Ovary (tissue), 9 donors: ENCODE data around the gene LSS. TPM values are rescaled to one million over a fixed set of nuclear protein-coding genes. Genes with fewer than 3 reads are reported as not detected.

ENCODE experiments used
- DNase-seq, 5 donors: peaks; one replicate each; pipeline ENCODE4 v3.0.0-alpha.2; 2019 to 2020
- H3K27ac ChIP-seq, 2 donors: fragments of 200-600 bp; one replicate each; pipeline versions ENCODE4 v1.5.1 to v1.8.0; 2019 to 2022
- H3K27me3 ChIP-seq: fragments of 200-600 bp; one replicate; pipeline ENCODE4 v1.8.0; 2022
- H3K36me3 ChIP-seq: fragments of 200-600 bp; sonication (generic); one replicate; pipeline ENCODE4 v1.5.1; 2019
- H3K4me1 ChIP-seq: one replicate; pipeline ENCODE4 v1.8.1; 2013; ENCODE audit warnings: mild to moderate bottlenecking, moderate library complexity; ENCODE audit not compliant: insufficient read depth
- H3K4me3 ChIP-seq: fragments of 200-600 bp; sonication (generic); one replicate; pipeline ENCODE4 v1.5.1; 2017
- H3K9me3 ChIP-seq, 2 donors: fragments of 200-600 bp in 1 of 2; sonication (generic) in 1 of 2; one replicate each; pipeline versions ENCODE4 v1.5.1 to v1.8.1; 2013 to 2019; ENCODE audit warnings: mild to moderate bottlenecking in 1 of 2, moderate library complexity in 1 of 2
- CTCF ChIP-seq, 3 donors: fragments of 450-650 bp in 2 of 3; fragments of 200-600 bp in 1 of 3; IDR thresholded peaks; one replicate each; pipeline versions ENCODE4 v1.5.1 to v1.8.0; 2016 to 2022; ENCODE audit warnings: antibody characterized with exemption in 3 of 3, mild to moderate bottlenecking in 1 of 3
- EP300 ChIP-seq: sonication (generic); formaldehyde crosslinking; IDR thresholded peaks from one replicate; pipeline ENCODE4 v1.6.1; 2017; ENCODE audit warnings: antibody characterized with exemption
- POLR2A ChIP-seq: fragments of 450-650 bp; IDR thresholded peaks from one replicate; pipeline ENCODE4 v1.6.1; 2017; ENCODE audit warnings: antibody characterized with exemption, mild to moderate bottlenecking, moderate library complexity
- whole genome bisulfite sequencing, 3 donors: extraction: QIAGEN DNeasy Blood & Tissue Kit in 1 of 3; methylation state at CpG; one replicate each; pipeline versions ENCODE4 v1.1.5 to v1.1.7; 2013 to 2017; 5-methylcytosine and 5-hydroxymethylcytosine counted together
- intact Hi-C, 4 donors: fragments of 100-400 bp; cut with DNase I; formaldehyde crosslinking; loops; one replicate each; pipeline versions ENCODE4 v1.11.0 to v1.15.1; 2022 to 2023
- polyA plus RNA-seq, 2 donors: library from polyadenylated mRNA; stranded (reverse); fragments of 200-250 nt in 1 of 2; fragments of 350-450 nt in 1 of 2; fragmentation: Illumina TruSeq in 1 of 2; extraction: RNeasy Lipid Tissue Mini Kit (QIAGEN cat#74804) in 1 of 2; gene quantifications; one replicate each; pipeline ENCODE4 v1.2.3, GENCODE V29; 2013 to 2014
- total RNA-seq, 7 donors: library from RNA; depleted of rRNA in 2 of 7; stranded (reverse); fragments of >200 nt in 2 of 7; fragmentation: NEBNext Ultra II Directional in 3 of 7; extraction: Animal tissue kit (Norgen Biotek cat#: 25700) in 3 of 7; gene quantifications; one replicate each; pipeline versions ENCODE4 v1.1.0 to v1.2.4, GENCODE V29; 2016 to 2023
- donor health status: DM: no; HTN: no; CAD: no; lungs with moderate emphysema.
- donor health status: DM: no; HTN: no; CAD: no.
- donor health status: Bipolar disorder and iron deficiency.
- donor health status: DM: yes; HTN: yes; CAD: no.
- donor health status: DM: no; HTN: no; CAD: no.
- donor health status: DM: yes; HTN: yes; CAD: no.

LSS gene
- total and polyA plus RNA-seq, 9 donors = 19.8 to 201 (median 76.0) TPM

GRCh38 chr21:46208761-46209721, 19.5 kb downstream of the LSS start:
- Histone ChIP-seq H3K27me3 (no peaks in the 10 kb centered on the region), H3K4me1 (no peaks in the 10 kb centered on the region), H3K9me3 (no peaks in the 10 kb centered on the region), H3K36me3 (no peaks in the 10 kb centered on the region), H3K27ac (no peak overlapping the region), H3K4me3 (no peak overlapping the region)
- TF ChIP-seq EP300 (no peak), CTCF (IDR thresholded peaks at IDR 0.05) (no peak), POLR2A (no peak)
- 89 to 91% (median 91%) methylated on average over 23 of the region's 23 CpGs for WGBS, 3 donors
- DNase-seq = peak in 2 of 5 donors; percentile 13 to 28
- intact Hi-C loops = no loop called here

GRCh38 chr21:46207920-46208591, 20.5 kb downstream of the LSS start:
- intact Hi-C loops = no loop called here
- Histone ChIP-seq H3K9me3 (no peaks in the 10 kb centered on the region), H3K4me1 (no peaks in the 10 kb centered on the region), H3K27ac (no peak overlapping the region), H3K27me3 (no peaks in the 10 kb centered on the region), H3K4me3 (no peak overlapping the region), H3K36me3 (no peaks in the 10 kb centered on the region)
- WGBS, 3 donors = 87 to 89% (median 88%) methylated on average over 27 of the region's 27 CpGs
- no peak for TF ChIP-seq EP300
- no peak for TF ChIP-seq POLR2A
- TF ChIP-seq CTCF (IDR thresholded peaks at IDR 0.05) = no peak
- DNase-seq = peak in 2 of 5 donors; percentile 15 to 23

- no peaks in the 10 kb centered on the region for H3K4me1 ChIP-seq
- DNase-seq = peak in 2 of 5 donors; percentile 17 to 28
- H3K36me3 ChIP-seq = no peaks in the 10 kb centered on the region
- H3K4me3 ChIP-seq = no peak overlapping the region
- no peaks in the 10 kb centered on the region for H3K9me3 ChIP-seq
- TF ChIP-seq POLR2A (no peak), EP300 (no peak), CTCF (IDR thresholded peaks at IDR 0.05) (no peak)
- no peaks in the 10 kb centered on the region for H3K27me3 ChIP-seq
- no peak overlapping the region for H3K27ac ChIP-seq
- WGBS, 3 donors = 91 to 94% (median 94%) methylated on average over 21 of the region's 21 CpGs
- intact Hi-C loops = no loop called here
Measured at GRCh38 chr21:46207006-46207919, 21.3 kb downstream of the LSS start.
